GM21447 (cell line): Measurements from ENCODE around the gene TTC7B.
A peak's percentile ranks its signal among the peaks of the same experiment; 100 is the strongest.
"Not testable (repeated sequence)": the region's sequence is repeated elsewhere in the genome, so short reads cannot be mapped to it uniquely, and the experiment has no call there.

Source experiments
- ATAC-seq: cut with Tn5 transposase; IDR thresholded peaks from one replicate; pipeline ENCODE4 v1.9.1; 2021; ENCODE audit not compliant: unreplicated experiment

Gene TTC7B

GRCh38 chr14:90830931-90831701, 14.9 kb upstream of the TTC7B start:
- ATAC-seq: no peak

- ATAC-seq: no peak
Measured at GRCh38 chr14:90829677-90830076, 13.4 kb upstream of the TTC7B start.

- peak; percentile 52 for ATAC-seq
Measured at GRCh38 chr14:90828642-90829487, 12.6 kb upstream of the TTC7B start.

- peak; percentile 99 for ATAC-seq
Measured at GRCh38 chr14:90827919-90828610, 11.8 kb upstream of the TTC7B start.

- ATAC-seq: not testable (repeated sequence)
Measured at GRCh38 chr14:90823542-90823941, 7.3 kb upstream of the TTC7B start.

- no peak for ATAC-seq
Measured at GRCh38 chr14:90820958-90821357, 4.7 kb upstream of the TTC7B start.

GRCh38 chr14:90819734-90820393, 3.6 kb upstream of the TTC7B start:
- no peak for ATAC-seq

GRCh38 chr14:90818715-90819114, 2.5 kb upstream of the TTC7B start:
- ATAC-seq: no peak

- no peak for ATAC-seq
Measured at GRCh38 chr14:90816681-90817436, 629 bp upstream of the TTC7B start.

- ATAC-seq: no peak
Measured at GRCh38 chr14:90815572-90815821, 733 bp downstream of the TTC7B start.

- ATAC-seq: no peak
Measured at GRCh38 chr14:90814806-90815571, 1.2 kb downstream of the TTC7B start.

GRCh38 chr14:90813442-90813841, 2.8 kb downstream of the TTC7B start:
- no peak for ATAC-seq

GRCh38 chr14:90812109-90812508, 4.1 kb downstream of the TTC7B start:
- ATAC-seq: no peak

GRCh38 chr14:90811641-90812040, 4.6 kb downstream of the TTC7B start:
- ATAC-seq: no peak

GRCh38 chr14:90810806-90811205, 5.4 kb downstream of the TTC7B start:
- ATAC-seq: no peak

- ATAC-seq: no peak
Measured at GRCh38 chr14:90809530-90810312, 6.5 kb downstream of the TTC7B start.

GRCh38 chr14:90808759-90809529, 7.3 kb downstream of the TTC7B start:
- ATAC-seq: no peak

GRCh38 chr14:90807060-90807459, 9.2 kb downstream of the TTC7B start:
- ATAC-seq: no peak
